ELR (cell line): Measurements from ENCODE around the gene DLK1.

Experiments
- DNase-seq: peaks from one replicate; pipeline ENCODE4 v3.0.0-alpha.2; 2015; ENCODE audit warnings: low read depth

Gene DLK1

DNA sequence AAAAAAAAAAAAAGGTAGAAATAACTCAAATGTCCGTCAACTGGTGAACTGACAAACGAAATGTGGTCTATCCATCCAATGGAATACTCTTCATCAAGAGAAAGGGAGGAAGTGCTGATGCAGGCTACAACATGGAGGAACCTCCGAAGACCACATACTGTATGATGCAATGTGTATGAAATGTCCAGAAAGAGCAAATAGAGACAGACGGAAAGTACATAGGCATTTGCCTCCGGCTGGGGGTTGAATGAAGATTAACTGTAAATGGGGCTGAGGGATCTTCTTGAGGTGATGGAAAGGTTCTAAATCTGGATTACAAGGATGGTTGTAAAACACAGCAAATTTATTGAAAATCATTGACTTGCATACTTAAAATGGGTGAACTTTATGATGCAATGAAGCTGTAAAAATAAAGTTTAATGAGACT lies 35.4 kb downstream of the DLK1 start:
- peak; percentile 50 for DNase-seq

GRCh38 chr14:100762901-100763300 lies 36.2 kb downstream of the DLK1 start:
- DNase-seq: peak; percentile 32

DNA sequence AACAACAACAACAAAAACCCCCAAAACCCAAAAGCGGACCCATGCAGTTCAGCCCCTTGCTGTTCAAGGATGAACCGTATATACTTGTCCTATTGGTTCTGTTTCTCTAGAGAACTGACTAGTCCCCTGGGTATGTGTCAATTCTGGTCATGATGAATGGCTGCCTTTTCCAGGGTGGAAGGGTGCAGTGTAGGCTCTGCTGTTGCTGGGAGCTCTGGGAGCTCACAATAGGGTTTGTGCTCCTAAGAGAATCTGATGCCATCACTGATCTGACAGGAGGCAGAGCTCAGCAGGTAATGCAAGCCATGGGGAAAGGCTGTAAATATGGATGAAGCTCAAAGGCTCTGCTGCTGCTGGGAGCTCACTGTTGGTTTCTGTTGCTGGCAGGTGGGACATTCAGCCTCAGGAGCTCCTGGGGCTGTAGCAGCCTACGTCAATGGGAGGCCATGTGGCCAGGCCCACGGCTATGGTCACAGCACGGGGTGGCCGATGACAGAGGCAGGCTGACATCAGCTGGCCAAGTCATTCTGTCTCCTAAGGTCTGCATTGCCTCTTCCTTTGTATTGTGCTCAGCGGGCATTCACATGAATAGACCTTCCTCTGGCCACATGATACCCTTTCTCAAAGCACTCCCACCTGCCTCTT lies 37.9 kb downstream of the DLK1 start:
- no peak for DNase-seq

DNA sequence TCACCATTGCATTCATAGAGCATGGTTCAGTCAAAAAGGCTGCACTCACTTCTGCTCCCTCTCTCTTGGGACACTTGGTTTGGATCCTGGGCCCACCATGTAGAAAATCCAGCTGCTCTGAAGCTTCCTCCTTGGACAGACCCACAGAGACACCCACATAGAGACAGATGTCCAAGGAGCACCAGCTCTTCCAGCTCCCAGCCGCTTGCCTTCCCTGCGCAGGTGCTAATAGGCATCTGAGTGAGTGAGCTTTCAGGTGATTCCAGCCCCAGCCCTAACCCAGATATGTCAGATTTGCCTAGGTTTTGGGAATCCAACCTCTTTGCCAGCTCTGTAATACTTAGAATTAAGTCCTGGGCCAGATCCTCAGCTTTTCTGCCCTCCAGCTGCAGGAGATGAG lies 38.6 kb downstream of the DLK1 start:
- no peak for DNase-seq

- DNase-seq: no peak
Measured at GRCh38 chr14:100765991-100766390, 39.3 kb downstream of the DLK1 start.

DNA sequence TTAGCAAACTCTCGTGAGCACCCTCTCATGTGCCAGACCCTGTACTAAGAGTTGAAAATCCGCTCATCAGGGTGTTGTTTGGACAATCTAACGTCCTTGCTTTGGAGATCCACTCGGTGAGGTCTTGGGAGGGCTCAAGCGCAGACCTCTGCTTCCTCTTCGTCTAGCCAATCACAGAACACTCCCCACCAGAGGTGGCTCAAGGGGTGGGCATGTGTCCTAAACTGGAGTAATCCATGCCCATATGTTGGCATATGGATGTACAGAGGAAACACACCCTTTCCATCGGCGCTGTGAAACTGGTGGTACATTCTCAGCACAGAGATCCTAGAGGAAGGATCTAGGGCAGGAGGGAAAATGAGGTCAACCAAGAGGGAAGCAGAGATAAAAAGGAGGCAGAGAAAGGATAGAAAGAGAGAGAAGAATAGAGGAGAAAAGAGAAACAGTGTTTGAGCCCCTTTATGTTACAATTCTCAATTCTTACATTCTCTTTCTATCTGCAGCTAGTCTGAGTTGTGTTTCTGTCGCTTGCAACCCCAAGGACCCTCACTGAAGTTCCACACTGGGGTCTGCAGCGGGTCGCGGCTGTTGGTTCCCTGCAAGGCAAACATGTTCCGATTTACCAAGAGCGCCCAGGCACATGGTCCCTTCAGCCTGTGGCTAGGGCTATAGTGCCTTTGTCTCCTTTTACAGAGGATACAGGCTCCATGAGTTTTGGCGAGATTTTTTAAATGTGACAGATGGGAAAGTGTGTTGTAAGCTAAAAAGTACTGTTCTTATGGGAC lies 40.5 kb downstream of the DLK1 start:
- DNase-seq: no peak

- no peak for DNase-seq
Measured at GRCh38 chr14:100767788-100768536, 41.3 kb downstream of the DLK1 start.

- no peak for DNase-seq
Measured at GRCh38 chr14:100769035-100769939, 42.6 kb downstream of the DLK1 start.

- DNase-seq: no peak
Measured at GRCh38 chr14:100770046-100770445, 43.4 kb downstream of the DLK1 start.

DNA sequence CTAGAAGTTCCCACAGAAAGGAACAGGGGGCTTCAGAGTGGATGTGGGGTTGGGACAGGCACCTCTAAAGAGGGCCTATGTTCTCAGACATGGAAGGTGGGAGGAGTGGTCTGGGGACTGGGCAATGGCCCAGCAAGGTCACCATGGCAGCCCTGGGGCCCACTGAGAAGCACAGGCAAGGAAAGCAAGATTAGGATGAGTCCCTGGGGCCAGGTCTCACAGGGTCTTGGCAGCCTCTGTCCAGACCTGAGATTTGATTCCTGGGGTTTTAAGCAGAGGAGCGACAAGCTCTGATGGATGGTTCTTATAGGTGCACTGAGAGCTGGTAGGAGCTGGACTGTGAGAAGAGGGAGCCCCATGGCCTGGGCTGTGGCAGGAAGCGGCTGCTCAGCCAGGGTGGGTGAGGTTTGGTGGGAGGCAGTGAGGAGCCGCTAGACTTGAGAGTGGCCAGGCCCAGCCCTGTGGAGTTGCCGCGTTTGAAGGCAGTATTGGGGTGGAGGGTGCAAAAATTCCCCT lies 44.0 kb downstream of the DLK1 start:
- DNase-seq: no peak

GRCh38 chr14:100771121-100771800 lies 44.6 kb downstream of the DLK1 start:
- DNase-seq: no peak

- no peak for DNase-seq
Measured at GRCh38 chr14:100772607-100773165, 46.0 kb downstream of the DLK1 start.

DNA sequence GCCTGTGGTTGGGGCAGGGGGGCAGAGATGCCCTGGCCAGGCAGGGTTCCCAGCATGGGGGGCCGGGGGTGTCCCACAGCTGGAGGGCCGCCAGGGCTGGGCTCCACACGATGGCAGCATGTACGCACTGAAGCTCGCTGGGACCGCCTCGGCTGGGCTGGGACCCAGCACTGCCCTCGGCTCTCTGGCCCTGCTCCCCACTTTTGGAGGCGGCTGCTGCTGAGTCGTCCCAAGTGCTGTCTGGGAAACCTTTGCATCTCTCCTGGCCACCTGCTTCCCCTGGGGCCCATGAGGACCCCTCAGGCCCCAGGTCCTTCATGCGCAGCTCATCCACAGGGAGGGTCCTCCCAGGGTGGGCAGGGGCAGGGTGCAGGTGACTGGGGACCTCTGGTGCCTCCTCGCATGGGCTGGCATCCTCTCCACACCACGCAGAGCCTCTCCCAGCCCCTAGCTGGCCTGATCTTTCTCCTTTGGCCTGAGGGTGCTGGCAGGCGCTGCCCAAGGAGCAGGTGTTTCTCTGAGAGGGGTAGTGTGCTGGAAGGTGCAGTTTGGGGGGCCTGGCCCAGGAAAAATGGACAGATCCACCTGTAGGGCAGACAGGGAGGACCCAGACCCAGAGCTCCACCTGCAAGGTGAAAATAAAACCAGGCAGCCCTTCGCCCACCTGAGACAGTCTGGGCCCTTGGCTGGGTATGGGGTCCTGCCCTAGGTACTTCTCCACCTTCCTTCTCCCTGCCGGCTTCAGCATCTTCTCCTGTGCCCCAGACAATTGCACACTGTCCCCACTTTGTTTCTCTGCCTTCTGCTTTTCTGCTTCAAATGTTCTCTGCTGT lies 46.9 kb downstream of the DLK1 start:
- DNase-seq: no peak

GRCh38 chr14:100774164-100774537 lies 47.5 kb downstream of the DLK1 start:
- DNase-seq: no peak

- no peak for DNase-seq
Measured at GRCh38 chr14:100775351-100775830, 48.7 kb downstream of the DLK1 start.

DNA sequence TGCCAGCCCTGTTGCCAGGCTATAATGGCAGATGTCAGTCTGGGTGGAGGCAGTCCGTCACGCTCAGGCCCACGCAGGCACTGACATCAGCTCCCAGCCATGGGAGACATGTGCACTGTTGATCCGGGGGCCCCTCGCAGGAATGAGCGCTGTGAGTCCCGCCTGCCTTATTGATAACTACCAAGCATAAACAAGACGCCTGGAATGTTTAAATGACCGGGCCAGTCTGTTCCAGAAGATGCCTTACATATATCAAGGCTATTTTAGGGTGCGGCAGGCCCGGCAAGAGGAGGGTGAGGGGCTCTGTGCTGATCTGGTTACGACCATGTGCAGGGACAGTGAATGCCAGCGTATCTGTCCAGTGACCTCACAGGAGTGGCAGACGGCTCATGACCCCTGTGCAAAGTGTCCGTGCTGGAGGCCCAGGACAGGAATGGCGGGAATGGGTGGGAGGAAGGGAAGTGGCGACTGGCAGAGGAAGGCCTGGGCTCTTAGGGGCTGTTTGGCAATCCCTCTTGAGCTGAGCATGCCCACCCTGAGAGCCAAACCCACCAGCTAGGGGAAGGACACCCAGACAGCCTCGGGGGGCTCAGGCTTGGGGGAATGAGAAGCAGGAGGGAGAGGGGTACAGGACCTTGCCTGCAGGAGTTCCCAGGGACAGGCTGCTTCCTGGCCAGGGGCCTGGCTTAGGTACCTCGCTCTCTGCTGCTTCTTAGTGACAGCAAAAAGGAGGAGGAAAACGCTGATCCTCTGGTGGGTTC lies 49.3 kb downstream of the DLK1 start:
- DNase-seq: no peak

DNA sequence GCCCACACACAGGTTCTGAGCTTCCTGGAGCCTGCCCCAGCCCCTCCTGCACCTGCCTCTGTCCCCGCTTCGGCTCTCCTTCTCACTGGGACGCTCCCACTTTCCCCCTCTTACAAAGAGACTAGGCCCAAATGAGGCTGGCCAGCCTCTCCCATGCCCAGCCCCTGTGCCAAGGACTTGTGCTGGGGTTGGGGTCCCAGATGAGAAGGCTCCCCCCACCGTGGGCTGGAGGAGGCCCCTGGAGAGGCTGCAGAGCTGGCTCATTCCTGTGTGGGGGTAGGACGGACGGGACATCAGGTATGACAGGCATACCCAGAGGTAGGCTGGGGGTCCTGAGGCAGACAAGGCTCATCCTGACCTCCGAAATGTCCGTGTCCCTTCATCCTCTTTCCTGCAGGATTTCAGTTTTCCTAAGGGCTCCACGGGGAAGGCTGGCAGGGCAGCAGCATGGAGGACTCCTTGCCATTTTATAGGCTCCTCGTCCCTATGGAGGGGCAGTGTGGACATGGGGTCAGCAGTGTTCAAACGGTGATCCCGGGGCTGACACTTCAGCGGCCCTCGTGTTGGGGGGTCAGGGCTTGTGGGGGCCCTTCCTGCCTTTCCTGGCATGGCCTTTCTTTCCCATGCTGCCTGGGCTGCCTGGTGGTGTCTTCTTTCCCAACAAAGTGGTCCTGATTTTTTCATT lies 50.1 kb downstream of the DLK1 start:
- no peak for DNase-seq

- DNase-seq: no peak
Measured at GRCh38 chr14:100777366-100777817, 50.7 kb downstream of the DLK1 start.
